MM.1S (cell line): ENCODE results near the gene PSMA5.

Source experiments
- CTCF ChIP-seq: fragments of 300-600 bp; sonication (generic); IDR thresholded peaks from 2 replicates; pipeline ENCODE4 v1.5.1; 2016; ENCODE audit warnings: antibody characterized with exemption, low read length, mixed read lengths
- EZH2 ChIP-seq: fragments of 300-600 bp; sonication (generic); optimal IDR thresholded peaks from 2 replicates; pipeline ENCODE3; 2017; ENCODE audit warnings: low read depth, mild to moderate bottlenecking, antibody characterized with exemption, low read length, mixed read lengths
- EZH2phosphoT487 ChIP-seq: fragments of 300-600 bp; sonication (generic); IDR thresholded peaks from 2 replicates; pipeline ENCODE4 v1.6.1; 2018; ENCODE audit warnings: antibody characterized with exemption, low read length

- TF ChIP-seq CTCF (no peak), EZH2phosphoT487 (no peak), EZH2 (no peak)
These were observed 871 bp upstream of the PSMA5 start for GRCh38 chr1:109427171-109427467.
